Endodermal cell (in vitro differentiated cells): ENCODE measurements around the gene PNCK. TPM values are rescaled to one million over a fixed set of nuclear protein-coding genes. Genes with fewer than 3 reads are reported as not detected.

Source experiments
- DNase-seq: peaks from one replicate; pipeline ENCODE4 v3.0.0-alpha.2; 2017
- H3K27ac ChIP-seq: 2 replicates; pipeline ENCODE4 v1.5.1; 2013; ENCODE audit warnings: mild to moderate bottlenecking, low read depth, low read length, moderate library complexity
- H3K27me3 ChIP-seq: 2 replicates; pipeline ENCODE4 v1.6.1; 2013; ENCODE audit warnings: mild to moderate bottlenecking, low read length, moderate library complexity; ENCODE audit not compliant: insufficient read depth, control insufficient read depth, poor library complexity, severe bottlenecking
- H3K36me3 ChIP-seq: 2 replicates; pipeline ENCODE4 v1.7.0; 2013; ENCODE audit warnings: mild to moderate bottlenecking, low read length, moderate library complexity; ENCODE audit not compliant: control insufficient read depth, insufficient read depth
- H3K4me1 ChIP-seq: one replicate; pipeline ENCODE4 v1.7.0; 2013; ENCODE audit warnings: low read length; ENCODE audit not compliant: control insufficient read depth, insufficient read depth
- H3K4me3 ChIP-seq: 2 replicates; pipeline ENCODE4 v1.5.1; 2013; ENCODE audit warnings: mild to moderate bottlenecking, low read length, moderate library complexity
- H3K9ac ChIP-seq: 2 replicates; pipeline ENCODE4 v1.6.1; 2013; ENCODE audit warnings: mild to moderate bottlenecking, low read length, moderate library complexity; ENCODE audit not compliant: poor library complexity, severe bottlenecking; ENCODE audit errors: extremely low read depth
- H3K9me3 ChIP-seq: 2 replicates; pipeline ENCODE4 v1.6.1; 2013; ENCODE audit warnings: mild to moderate bottlenecking, low read length, moderate library complexity; ENCODE audit not compliant: control insufficient read depth
- H3K27ac Mint-ChIP-seq: 2 replicates; pipeline ENCODE4 v1.8.0; 2020; ENCODE audit warnings: mixed read lengths
- H3K27me3 Mint-ChIP-seq: 2 replicates; pipeline ENCODE4 v1.8.0; 2021; ENCODE audit warnings: mild to moderate bottlenecking, mixed read lengths; ENCODE audit not compliant: insufficient read depth
- H3K36me3 Mint-ChIP-seq: 2 replicates; pipeline ENCODE4 v1.8.0; 2020; ENCODE audit warnings: low read depth, mixed read lengths
- H3K4me1 Mint-ChIP-seq: 2 replicates; pipeline ENCODE4 v1.8.0; 2020; ENCODE audit warnings: mixed read lengths
- H3K4me3 Mint-ChIP-seq: 2 replicates; pipeline ENCODE4 v1.8.0; 2020; ENCODE audit warnings: mild to moderate bottlenecking, moderate library complexity, mixed read lengths
- H3K9me3 Mint-ChIP-seq: 2 replicates; pipeline ENCODE4 v1.8.0; 2020; ENCODE audit warnings: mild to moderate bottlenecking, mixed read lengths
- CTCF ChIP-seq: fragments of 200-600 bp; sonication (generic); conservative IDR thresholded peaks from 2 replicates; pipeline ENCODE4 v1.5.0; 2021; ENCODE audit warnings: antibody characterized with exemption, mild to moderate bottlenecking
- WGBS, 2 experiments: methylation state at CpG; one replicate each; pipeline versions ENCODE4 v1.1.5 to v1.1.7; 2013; ENCODE audit warnings: missing lambda C conversion rate in 2 of 2, mixed read lengths in 1 of 2; ENCODE audit not compliant: insufficient coverage in 1 of 2, insufficient read length in 1 of 2; 5-methylcytosine and 5-hydroxymethylcytosine counted together
- total RNA-seq, 2 donors: library from RNA; stranded (reverse); fragmentation: NEBNext Ultra II Directional in 1 of 2; extraction: Animal tissue kit (Norgen Biotek cat#: 25700) in 1 of 2; gene quantifications; 2 replicates in 1 of 2; 3 replicates in 1 of 2; pipeline ENCODE4 v1.2.1, GENCODE V29; 2021

Gene PNCK
- total RNA-seq, 2 donors from 2014 or later = 2.8 to 12.9 TPM

- Mint-ChIP-seq H3K36me3 (no peaks in the 10 kb centered on the region), H3K9me3 (peaks cover 50% of the 10 kb centered on the region), H3K4me3 (no peak overlapping the region), H3K4me1 (no peaks in the 10 kb centered on the region), H3K27me3 (peaks cover 11% of the 10 kb centered on the region), H3K27ac (no peak overlapping the region)
- Histone ChIP-seq H3K27me3 (no peaks in the 10 kb centered on the region), H3K36me3 (no peaks in the 10 kb centered on the region), H3K4me1 (no peaks in the 10 kb centered on the region), H3K9ac (no peak overlapping the region), H3K9me3 (no peaks in the 10 kb centered on the region), H3K27ac (no peak overlapping the region), H3K4me3 (no peak overlapping the region)
- TF ChIP-seq CTCF = no peak
- peak; percentile 31 for DNase-seq
- WGBS, 2 experiments = 87 to 93% methylated on average over 3 to 10 of the region's 12 CpGs
Observed at GRCh38 chrX:153628665-153629064, 44.9 kb downstream of the PNCK start.

GRCh38 chrX:153628129-153628528 lies 45.5 kb downstream of the PNCK start:
- TF ChIP-seq CTCF = no peak
- H3K27ac ChIP-seq = no peak overlapping the region
- DNase-seq = no peak
- no peaks in the 10 kb centered on the region for H3K4me1 ChIP-seq
- H3K4me3 ChIP-seq = no peak overlapping the region
- H3K27me3 Mint-ChIP-seq = peaks cover 11% of the 10 kb centered on the region
- no peak overlapping the region for H3K4me3 Mint-ChIP-seq
- H3K9ac ChIP-seq = no peak overlapping the region
- no peaks in the 10 kb centered on the region for H3K9me3 ChIP-seq
- no peak overlapping the region for H3K27ac Mint-ChIP-seq
- H3K36me3 ChIP-seq = no peaks in the 10 kb centered on the region
- WGBS, 2 experiments = 81% methylated on average over 8 of the region's 8 CpGs; no CpG with 5 or more reads in 1 of the 2 experiments
- H3K27me3 ChIP-seq = no peaks in the 10 kb centered on the region
- H3K4me1 Mint-ChIP-seq = no peaks in the 10 kb centered on the region
- H3K9me3 Mint-ChIP-seq = peaks cover 54% of the 10 kb centered on the region
- H3K36me3 Mint-ChIP-seq = no peaks in the 10 kb centered on the region

- Histone ChIP-seq H3K9ac (no peak overlapping the region), H3K36me3 (no peaks in the 10 kb centered on the region), H3K27me3 (no peaks in the 10 kb centered on the region), H3K4me3 (no peak overlapping the region), H3K9me3 (no peaks in the 10 kb centered on the region), H3K4me1 (no peaks in the 10 kb centered on the region), H3K27ac (no peak overlapping the region)
- TF ChIP-seq CTCF = no peak
- H3K27ac Mint-ChIP-seq = no peak overlapping the region
- peaks cover 57% of the 10 kb centered on the region for H3K9me3 Mint-ChIP-seq
- WGBS, 2 experiments = 80 to 90% methylated on average over 1 to 15 of the region's 15 CpGs
- H3K27me3 Mint-ChIP-seq = peaks cover 11% of the 10 kb centered on the region
- no peaks in the 10 kb centered on the region for H3K36me3 Mint-ChIP-seq
- no peaks in the 10 kb centered on the region for H3K4me1 Mint-ChIP-seq
- H3K4me3 Mint-ChIP-seq = no peak overlapping the region
- DNase-seq = no peak
Observed at GRCh38 chrX:153627675-153628111, 45.9 kb downstream of the PNCK start.
